Fibroblast of skin of scalp (primary cell): ENCODE measurements around the gene SMAD3.
"Not testable (repeated sequence)": the region's sequence is repeated elsewhere in the genome, so short reads cannot be mapped to it uniquely, and the experiment has no call there.

Source experiments
- DNase-seq: peaks from one replicate; pipeline ENCODE4 v3.0.0-alpha.2; 2013

SMAD3 gene

DNA sequence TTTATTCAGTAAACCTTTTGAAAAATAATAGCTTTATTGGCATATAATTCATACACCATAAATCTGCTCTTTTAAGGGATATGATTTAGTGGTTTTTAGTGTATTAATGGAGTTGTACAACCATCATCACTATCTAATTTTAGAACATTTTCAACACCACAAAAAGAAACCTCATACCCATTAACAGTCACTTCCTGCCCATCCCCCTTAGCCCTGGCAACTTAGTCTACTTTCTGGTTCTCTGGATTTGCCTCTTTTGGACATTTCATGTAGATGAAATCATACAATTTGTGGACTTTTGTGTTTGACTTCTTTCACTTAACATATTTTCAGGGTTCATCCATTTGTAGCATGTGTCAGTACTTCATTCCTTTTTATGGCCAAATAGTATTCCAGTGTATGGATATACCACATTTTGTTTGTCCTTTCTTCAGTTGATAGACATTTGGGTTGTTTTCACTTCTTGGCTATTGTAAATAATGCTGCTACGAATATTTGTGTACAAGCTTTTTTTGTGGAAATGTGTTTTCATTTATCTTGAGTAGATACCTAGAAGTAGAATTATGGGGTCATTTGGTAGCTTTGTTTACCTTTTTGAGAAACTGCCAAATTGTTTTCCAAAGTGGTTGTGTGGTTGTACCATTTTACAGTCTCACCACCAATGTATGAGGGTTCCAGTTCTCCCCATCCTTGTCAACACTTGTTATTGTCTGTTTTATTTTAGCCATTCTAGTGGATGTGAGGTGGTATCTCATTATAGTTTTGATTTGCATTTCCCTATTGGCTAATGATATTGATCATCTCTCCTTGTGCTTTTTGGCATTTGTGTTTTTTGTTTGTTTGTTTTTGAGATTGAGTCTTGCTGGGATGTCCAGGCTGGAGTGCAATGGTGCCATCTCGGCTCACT is 45.8 kb downstream of the SMAD3 start:
- peak; percentile 78 for DNase-seq

DNA sequence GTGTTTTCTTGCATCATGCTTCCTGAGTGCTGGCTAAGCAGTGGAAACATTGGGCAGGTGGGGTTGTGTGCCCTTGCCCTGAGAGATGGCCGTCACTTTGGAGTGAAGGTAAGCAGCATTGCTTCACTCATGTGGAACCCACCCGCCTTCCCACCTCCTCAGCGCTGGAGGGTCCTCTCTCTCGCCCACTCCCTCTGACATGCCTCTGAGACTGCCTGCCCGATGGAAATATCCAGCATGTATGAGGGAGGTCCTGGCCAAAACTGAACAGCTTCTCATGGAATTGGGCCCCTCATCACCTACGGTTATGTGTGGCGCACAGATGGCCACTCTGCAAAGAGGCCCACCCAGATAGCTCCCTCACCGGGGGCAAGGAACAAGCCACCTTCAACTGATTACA is 48.6 kb downstream of the SMAD3 start:
- no peak for DNase-seq

DNA sequence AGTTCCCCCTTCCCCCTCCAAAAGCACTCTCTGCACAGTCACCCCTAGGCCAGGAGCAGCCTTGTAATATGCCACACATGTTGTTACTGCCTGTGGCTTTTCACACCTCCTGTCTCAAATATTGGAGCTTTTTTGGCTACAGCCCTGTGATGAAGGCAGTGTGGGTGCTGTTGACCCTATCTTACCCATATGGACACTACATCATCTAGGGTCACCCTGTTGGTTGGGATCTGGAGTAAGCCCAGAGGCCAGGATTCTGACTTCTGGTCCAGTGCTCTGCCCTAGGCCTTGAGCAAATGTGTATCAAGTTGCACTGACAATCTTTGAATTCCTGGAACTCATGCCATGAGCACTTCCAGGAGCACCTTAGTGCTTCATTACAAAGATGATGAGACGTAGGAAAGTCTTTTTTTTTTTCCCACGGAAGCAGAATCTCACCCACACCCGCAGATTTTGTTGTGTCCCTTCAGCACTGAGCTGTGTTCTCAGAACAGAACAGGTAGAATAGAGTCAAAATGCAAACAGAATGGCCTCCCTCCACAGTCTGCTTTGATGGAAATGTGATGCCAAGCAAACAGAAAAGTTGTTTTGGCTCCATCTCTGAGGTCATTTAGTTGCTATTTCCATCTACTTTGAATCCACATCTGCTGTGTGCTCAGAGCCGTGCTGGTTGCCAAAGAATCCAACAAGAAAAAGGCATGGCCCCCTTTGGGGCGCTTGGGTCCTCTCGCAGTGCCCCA is 49.6 kb downstream of the SMAD3 start:
- DNase-seq: no peak

DNA sequence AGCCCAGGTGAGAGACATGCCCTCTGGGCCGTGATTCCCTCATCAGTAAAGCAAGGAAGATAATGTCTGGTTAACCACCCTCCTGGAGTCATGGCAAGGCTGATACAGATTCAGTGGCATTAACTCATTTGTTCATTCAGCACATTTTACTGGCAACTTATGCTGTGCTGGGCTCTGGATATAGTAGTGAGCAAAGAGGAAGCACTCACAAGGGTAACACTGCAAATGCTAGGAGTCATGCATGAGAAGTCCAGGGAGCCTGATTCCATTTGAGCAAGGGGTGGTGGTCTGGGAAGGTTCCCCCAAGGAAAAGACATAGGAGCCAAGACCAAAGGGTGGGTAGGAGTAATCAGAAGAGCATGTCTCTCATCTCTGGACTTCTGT is 50.2 kb downstream of the SMAD3 start:
- DNase-seq: no peak

DNA sequence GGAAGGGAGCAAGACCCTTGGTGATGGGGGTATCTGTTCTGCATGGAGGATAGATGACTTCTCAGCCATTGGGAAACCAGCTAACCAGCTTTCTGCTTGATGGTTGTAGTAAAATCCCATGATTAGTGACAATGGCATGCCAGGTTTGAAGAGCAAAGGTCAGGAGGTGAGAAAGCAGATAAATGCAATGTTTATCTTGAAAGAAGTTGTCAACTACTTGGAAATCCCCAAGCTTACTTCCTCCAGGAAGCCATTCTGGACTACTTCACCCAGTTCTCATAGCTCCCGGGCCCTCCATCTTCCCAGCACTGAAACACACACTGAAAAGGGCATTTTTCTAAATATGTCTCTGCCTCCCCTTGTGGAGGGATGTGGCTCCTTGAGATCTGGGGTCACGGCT is 51.3 kb downstream of the SMAD3 start:
- no peak for DNase-seq

DNA sequence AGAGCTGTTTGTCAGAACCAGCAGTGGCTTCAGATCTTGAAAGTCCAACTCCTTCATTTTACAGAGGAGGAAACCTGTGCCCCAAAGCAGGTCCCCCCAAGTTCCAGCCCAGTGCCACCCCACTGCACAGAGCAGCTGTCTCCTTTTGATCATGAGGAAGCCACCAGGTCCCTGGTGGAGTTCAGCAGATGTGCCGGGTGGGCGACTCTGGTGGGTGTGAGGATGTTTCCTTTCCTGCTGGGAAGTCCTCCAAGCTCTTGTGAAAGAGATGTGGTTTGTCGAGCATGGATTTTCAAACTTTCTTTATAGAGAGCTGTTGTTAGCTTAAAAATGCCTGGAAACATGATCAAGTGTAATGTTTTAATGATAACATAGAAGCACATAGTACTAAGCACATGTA is 52.0 kb downstream of the SMAD3 start:
- DNase-seq: peak; percentile 69

DNA sequence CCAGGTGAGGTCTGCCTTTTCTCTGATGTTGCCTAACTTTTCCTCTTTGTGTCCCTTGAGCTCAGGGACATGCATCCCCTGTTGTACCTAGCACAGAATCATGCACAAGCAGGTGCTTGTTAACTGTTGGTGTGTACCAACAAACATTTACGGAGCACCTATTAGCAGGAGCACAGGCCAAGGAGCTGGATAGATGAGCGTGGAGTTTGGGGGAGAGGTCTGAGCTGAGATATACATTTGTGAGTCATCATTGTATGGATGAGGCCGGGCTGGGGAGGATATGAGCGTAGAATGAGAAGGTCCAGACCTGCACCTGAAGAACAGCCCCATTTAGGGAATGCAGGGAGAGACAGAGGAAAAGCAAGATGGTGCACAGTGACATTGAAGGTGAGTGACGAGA is 53.4 kb downstream of the SMAD3 start:
- no peak for DNase-seq

DNA sequence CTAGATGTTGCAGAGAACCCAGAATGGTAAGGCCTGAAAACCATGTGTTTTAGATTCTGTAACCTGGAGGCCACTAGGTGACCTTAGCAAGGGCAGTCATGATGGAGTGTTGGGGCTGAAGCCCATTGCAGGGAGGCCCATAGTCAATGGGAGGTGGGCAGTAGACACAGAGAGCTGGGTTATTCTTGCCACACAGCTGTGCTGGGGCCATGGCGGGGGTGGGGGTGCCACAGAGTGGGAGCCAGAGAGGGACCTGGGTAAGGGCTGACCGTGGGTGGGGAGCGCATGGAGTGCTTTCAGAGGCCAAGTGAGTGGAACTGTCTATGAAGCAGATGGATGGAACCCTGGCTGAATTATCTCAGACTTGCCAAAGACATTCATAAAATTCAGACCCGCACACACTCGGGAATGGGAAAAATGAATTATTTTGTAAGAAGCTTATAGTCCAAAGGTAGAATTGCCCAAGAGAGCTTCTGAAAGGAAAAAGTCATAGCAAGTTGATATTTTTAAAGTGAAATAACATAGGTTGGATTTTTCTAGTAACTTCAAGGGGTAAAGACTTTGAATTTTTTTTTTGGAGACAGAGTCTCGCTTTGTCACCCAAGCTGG is 53.9 kb downstream of the SMAD3 start:
- DNase-seq: no peak

DNA sequence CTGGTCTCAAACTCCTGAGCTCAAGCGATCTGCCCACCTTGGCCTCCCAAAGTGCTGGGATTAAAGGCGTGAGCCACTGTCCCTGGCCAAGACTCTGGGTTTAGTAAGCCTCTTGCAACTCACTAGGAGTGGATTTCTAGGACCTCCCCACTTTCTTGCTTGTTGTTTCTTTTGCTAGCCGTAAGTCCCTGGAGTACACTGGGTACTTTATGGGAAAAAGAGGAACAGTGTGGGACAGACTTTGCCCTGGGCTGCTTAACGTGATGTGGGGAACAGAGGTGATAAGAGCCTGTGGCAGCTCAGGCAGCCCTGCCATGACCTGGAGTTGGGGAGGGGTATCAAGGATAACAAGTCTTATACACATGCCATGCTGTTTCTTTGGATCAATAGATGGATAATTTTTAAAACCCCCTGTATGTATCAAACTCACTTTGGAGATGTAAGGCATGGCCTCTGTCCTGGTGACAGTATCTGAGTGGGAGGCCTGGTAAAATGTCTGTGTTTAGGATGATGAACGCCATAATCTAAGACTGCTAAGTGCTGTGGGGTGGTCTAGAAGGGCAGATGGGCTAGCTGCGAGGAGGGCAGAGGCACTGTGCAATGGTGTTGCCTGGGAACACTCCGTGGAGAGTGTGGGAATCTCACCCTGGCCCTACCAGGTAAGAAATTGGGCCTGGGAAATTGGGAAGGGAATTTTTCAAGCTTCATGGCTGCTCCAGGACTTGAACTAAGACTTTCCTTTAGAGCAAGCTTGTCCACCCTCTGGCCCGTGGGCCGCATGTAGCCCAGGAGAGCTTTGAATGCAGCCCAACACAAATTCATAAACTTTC is 54.8 kb downstream of the SMAD3 start:
- no peak for DNase-seq

DNA sequence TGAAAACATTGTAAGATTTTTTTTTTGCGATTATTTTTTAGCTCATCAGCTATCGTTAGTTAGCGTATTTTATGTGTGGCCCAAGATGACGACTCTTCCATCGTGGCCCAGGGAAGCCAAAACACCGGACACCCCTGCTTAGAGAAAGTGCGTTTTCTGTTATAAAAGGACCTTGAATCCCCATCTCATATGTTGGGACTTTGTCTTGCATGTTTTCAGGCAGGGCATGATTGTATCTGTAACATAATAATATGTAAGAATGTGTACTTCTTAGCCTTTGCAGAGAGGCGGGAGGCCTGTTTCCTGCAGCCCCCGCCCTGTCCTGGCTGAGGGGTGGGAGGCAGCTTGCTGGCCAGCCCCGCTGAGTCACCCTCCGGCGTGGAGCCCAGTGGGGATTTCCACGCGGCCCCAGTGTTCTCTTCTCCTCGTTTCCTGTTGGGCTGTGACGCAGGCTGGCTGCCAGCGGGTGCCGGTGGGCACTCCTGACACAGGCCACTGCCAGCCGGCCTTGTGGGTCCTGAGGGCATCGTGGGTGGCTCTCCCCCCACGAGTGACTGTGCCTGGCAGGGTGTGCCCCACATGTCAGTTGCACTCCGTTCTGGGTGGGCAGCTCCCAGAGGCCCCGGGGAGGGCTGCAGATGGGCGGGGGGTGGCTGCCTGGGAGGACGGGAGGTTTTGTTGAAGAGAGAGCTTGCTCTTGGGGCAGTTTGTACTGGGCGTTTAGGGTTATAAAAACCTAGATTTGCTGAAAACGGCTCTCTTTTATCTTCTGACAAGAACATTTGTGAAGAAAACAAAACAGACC is 55.6 kb downstream of the SMAD3 start:
- DNase-seq: peak; percentile 81

DNA sequence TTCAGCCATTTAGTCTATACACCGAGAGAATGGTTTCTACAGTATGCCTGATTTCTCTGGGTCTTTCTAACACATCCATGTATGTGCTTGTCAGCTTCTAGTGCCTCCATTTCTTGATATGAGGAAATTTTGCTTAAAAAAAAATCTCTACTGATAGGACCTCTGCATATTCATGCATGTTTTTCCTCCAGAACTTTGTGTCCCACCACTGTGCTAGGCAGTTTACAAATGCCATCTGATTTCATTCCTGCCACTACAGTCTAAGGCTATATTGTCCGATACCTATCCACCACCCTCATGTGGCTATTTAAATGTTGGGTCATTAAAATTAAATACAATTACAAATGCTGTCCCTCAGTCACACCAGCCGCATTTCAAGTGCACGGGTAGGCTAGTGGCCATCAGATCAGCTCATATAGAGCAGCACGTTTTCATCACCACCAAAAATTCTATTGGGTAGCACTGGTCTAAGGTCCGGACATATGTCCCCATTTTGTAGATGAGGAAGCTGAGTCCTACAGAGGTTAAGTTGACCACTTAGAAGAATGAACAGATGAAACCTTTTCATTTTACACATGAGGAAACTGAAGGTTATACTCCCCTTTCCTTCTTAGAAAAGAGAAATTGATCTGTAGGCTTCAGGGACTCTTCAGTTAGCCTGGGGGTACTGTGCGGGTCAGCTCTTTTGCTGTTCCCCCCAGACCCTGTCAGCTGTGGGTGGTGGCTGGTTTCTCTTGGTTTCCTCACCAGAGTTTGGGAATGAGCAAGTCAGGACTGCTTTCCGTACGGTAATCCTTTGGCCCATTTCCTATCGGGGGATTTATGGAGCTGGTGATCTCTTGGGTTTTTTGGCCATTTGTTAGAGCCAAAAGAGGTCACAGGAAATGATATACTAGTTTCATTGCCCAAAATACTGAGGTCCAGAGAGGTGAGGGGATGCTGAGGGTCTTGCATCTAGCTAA is 56.5 kb downstream of the SMAD3 start:
- no peak for DNase-seq

DNA sequence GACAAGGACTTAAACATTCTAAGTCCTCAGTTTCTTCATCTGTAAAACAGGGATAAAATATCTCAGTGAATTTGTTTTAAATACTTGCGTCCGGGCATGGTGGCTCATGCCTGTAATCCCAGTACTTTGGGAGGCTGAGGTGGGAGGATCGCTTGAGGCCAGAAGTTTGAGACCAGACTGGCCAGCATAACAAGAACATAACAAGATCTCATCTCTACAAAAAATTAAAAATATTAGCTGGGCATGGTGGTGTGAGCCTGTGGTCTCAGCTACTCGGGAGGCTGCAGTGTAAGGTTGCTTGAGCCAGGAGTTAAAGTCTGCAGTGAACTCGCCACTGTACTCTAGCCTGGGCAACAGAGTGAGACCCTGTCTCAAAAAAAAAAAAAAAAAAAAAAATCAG is 57.4 kb downstream of the SMAD3 start:
- DNase-seq: not testable (repeated sequence)

DNA sequence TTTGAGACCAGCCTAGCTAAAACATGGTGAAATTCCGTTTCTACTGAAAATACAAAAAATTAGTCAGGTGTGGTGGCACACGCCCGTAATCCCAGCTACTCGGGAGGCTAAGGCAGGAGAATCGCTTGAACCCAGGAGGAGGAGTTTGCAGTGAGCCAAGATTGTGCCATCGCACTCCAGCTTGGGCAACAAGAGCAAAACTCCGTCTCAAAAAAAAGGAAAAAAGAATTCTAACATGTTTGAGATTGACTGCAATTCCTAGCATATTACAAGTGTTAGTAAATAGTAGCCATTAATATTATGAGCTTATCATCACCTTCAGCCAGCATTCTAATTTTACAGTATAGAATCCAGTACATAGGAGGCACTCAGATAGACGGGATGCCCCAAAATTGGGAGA is 57.9 kb downstream of the SMAD3 start:
- DNase-seq: not testable (repeated sequence)

DNA sequence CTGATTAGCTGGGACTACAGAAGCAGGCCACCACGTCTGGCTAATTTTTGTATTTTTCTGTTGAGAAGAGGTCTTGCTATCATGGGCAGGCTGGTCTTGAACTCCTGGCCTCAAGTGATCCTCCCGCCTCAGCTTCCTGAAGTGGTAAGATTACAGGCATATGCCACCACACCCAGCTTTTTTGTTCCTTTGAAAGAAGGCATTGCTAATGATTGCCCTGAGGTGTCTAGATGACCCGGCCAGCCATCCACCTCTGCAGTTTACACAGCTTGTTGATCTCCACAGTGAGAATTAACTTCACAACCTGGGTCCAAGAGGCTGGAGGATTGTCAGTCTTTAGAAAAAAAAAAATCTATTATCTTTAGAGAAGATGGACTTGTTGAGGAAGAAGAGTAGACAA is 58.7 kb downstream of the SMAD3 start:
- no peak for DNase-seq

DNA sequence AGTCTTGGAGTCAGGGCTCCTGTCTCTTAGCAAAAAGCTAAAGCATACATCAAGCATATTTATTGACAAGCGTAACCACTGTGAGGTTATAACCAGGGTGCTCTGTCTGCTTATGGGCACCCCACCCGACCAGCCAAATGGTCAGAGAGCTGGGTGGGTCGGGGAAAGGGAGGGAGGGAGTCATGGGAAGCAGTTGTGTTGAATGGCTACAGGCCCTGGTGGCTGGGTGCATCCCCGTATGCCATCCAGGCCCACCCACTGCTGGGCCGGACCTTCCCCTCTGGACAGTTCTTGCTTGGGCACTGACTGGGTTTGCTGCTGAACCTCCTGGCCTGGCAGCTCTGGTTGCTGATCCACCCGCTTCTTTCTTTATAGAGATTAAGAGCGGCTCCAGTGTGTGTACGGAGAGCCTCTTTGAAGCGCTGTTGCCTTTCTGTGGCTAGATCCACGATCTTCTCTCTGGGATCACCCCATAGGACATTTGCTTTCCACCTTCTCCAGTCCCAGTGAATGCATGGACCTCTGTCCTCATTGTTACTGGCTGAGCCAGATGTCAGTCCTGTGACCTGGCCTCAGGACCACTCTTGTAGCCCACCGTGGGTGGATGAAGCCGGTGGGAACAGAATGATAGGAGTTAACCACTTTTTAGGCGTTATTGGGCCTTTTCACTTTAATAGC is 59.6 kb downstream of the SMAD3 start:
- no peak for DNase-seq

DNA sequence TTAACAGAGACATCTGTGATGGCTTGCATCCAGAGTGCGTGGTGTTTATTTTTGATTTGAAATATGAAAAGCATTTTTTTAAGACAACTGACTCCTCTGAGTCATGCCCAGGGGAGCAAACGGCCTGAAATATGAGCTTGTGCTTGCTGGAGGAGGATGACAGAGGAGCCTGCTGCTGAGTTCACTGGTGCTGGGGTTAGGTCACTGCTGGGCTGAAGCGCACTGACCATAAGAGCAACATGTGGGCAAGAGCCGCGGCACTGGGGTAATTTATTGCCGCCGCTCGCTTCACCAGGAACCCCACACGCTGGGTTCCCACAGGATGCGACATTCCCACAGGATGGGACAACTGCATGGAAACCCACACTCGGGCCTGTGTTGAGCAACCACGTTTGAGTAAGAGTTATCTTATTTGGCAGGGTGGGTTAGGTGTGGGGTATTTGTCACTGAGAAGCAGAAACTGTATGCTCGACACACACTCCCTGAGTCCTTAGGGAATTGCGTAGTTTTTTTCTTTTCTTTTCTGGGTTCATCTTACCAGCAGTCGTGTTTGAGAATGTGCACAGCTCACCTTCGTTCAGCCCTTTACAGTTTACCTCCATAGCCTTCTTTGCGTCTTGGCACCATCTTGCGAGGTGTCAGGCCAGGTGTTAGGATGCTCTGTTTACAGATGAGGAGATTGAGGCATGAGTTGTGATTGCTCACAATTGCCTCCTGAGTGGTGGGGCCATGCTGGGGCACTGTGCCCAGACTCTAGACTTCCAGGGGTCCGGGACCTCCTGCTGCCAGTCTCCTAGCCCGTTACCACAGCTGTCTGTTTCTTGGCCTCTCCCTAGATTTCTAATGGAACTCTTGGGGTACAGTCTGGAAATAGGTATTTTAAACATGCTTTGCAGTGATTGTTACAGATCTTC is 60.4 kb downstream of the SMAD3 start:
- peak; percentile 98 for DNase-seq

DNA sequence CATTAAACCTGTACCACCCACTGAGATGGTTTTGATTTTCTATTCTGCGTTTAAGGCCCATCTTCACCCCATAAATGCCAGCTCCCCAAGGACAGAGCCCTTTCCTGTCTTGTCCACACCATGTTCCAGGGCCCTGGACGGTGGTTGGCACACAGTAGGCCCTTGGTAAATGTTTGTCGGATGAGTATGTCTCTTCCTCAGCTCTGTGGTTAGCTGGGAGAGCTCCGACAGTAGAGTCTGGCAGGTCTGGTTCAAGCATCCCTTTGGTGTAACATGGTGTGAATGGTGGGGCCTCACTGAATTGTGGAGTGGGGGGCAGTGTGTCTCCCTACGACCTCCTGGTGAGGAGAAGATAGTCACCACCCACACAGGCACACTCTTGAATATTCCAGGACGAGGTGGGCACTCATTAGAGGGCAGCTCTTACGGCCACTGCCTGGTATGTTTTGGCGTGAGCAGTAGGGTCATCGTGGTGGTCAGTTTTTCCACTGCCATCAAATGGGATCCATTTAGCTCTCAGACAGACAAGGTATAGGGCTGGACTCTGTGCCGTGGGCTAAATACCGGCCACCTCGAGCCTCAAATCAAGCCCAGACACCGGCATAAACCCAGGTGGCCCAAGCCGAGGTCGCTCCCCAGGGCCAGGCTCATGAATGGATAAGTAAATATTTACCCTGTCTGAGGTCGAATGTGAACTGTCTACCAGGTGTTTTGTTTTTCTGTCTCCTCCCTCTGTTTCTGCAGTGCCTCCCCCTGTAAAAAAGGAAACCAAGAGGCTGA is 61.3 kb downstream of the SMAD3 start:
- no peak for DNase-seq

DNA sequence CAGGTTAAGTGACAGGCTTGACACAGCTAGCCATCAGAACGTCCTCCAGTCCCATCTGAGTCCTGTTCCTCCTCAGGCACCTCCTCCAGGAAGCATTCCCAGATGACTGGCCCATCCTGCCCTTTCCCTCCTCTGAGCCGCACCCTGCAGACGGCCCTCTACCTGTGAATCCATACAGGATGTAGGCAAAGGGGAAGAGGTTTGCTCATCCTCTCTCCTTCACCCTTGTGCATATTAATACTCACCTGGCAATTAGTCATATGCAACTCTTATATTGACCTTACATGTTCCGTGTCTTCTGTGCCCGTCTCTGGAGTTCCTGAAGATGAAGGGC is 61.9 kb downstream of the SMAD3 start:
- no peak for DNase-seq
